K562 (cell line): ENCODE measurements around the gene NACC1. TPM values are rescaled to one million over a fixed set of nuclear protein-coding genes. Genes with fewer than 3 reads are reported as not detected.

Source experiments
- ATF4 ChIP-seq: fragments of 450-650 bp; formaldehyde crosslinking; IDR thresholded peaks from 2 replicates; pipeline ENCODE4 v1.4.0; 2022; ENCODE audit warnings: mild to moderate bottlenecking, moderate library complexity
- KLF16 ChIP-seq: IDR thresholded peaks from 2 replicates; pipeline ENCODE4 v1.6.1; 2016; ENCODE audit warnings: antibody characterized with exemption
- SFPQ ChIP-seq: fragments of 200-400 bp; formaldehyde crosslinking; IDR thresholded peaks from 2 replicates; pipeline ENCODE4 v1.6.1; 2017; ENCODE audit warnings: mild to moderate bottlenecking, low read depth, low read length, moderate library complexity
- SRF ChIP-seq, 2 experiments: fragments of 250-450, 450-650 bp in 1 of 2; sonication (Bioruptor Pico) in 1 of 2; sonication (generic) in 1 of 2; formaldehyde crosslinking; IDR thresholded peaks; 2 replicates each; pipeline versions ENCODE4 v1.5.0 to v1.5.1; 2020 to 2022; ENCODE audit warnings: mild to moderate bottlenecking in 1 of 2, missing genetic modification reagents in 1 of 2
- ZNF609 ChIP-seq: sonication (generic); formaldehyde crosslinking; IDR thresholded peaks from 2 replicates; pipeline ENCODE4 v1.8.1; 2023; ENCODE audit warnings: missing genetic modification reagents, mild to moderate bottlenecking, borderline replicate concordance
- polyA plus RNA-seq, 8 experiments: library from polyadenylated mRNA; depleted of rRNA in 4 of 8; stranded (reverse) in 5 of 8; unstranded in 3 of 8; fragments of >200 nt; fragmentation: Nextera tagmentation in 2 of 8; fragmentation: Illumina TruSeq in 1 of 8; extraction: Ambion mirVana in 2 of 8; extraction: Trizol in 1 of 8; gene quantifications; 2 replicates each; pipeline versions ENCODE4 v1.2.1 to v1.2.3, GENCODE V29; 2011 to 2014; ENCODE audit warnings: inconsistent platforms in 1 of 8, missing spikeins in 1 of 8
- total RNA-seq, 7 experiments: library from RNA; depleted of rRNA in 6 of 7; stranded (reverse); fragments of >200 nt in 6 of 7; fragmentation: Illumina TruSeq in 2 of 7; extraction: Trizol in 2 of 7; gene quantifications; 2 replicates each; pipeline versions ENCODE4 v1.2.1 to v1.2.3, GENCODE V29; 2011 to 2021; ENCODE audit warnings: low replicate concordance in 1 of 7

NACC1 gene
- total and polyA plus RNA-seq, 9 of the 15 experiments (the other 6 are each of a cell fraction or from before 2014, with no cell fraction given) = 0.04 to 96.6 (median 25.8) TPM

- TF ChIP-seq ZNF609 (CRISPR knock-in tag) (no peak), KLF16 (no peak), SRF (CRISPR knock-in tag; IDR thresholded peaks at IDR 0.05) (no peak), SFPQ (no peak), ATF4 (CRISPR knock-in tag) (no peak)
These were observed 19.3 kb downstream of the NACC1 start (continued) for GRCh38 chr19:13137290-13137794.
